ENCODE results near the gene OASL. TPM values are rescaled to one million over a fixed set of nuclear protein-coding genes. Genes with fewer than 3 reads are reported as not detected.
"Not testable (repeated sequence)": the region's sequence is repeated elsewhere in the genome, so short reads cannot be mapped to it uniquely, and the experiment has no call there.

Gene OASL
- total and polyA plus RNA-seq, 2 experiments from 2014 or later, result 0.13 to 0.54 TPM

DNA sequence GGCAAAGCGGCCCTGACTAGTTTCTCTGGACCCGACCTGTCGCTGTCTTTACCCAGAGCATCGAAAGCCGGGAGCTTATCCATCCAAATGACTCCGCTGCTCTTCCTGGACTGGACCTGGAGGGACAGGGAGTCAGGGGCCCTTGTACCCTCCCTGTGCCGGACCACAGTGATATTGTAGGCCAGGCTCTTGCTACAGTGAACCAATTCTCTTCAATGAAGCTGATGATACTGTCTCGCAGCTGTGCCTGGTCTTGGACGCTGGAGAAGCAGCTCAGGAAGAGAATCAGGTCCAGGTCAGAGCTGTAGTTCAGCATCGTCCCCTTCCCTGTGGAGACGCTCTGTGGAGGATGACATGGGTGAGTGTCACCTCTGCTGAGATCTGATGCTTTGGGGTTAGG lies 14.7 kb upstream of the OASL start:
- Histone ChIP-seq H2AFZ (no peak overlapping the region), H3K9me3 (ENCODE audit: low read depth) (no peaks in the 10 kb centered on the region), H3K27me3 (replicated peaks; ENCODE audit: insufficient read depth) (0 out of 2 replicates have a peak, but pooled peaks cover 8% of the 10 kb centered on the region), H3K9ac (no peak overlapping the region), H3K9me2 (ENCODE audit: insufficient read depth) (no peaks in the 10 kb centered on the region), H3K27ac (no peak overlapping the region), H3F3A (ENCODE audit: insufficient read depth) (no peaks in the 10 kb centered on the region), H3K36me3 (ENCODE audit: low read depth) (no peaks in the 10 kb centered on the region), H3K79me2 (ENCODE audit: insufficient read depth) (no peaks in the 10 kb centered on the region), H3K4me3 (no peak overlapping the region), H3K4me2 (ENCODE audit: unreplicated experiment) (no peak overlapping the region), H3K4me1 (ENCODE audit: insufficient read depth) (no peaks in the 10 kb centered on the region), H4K20me1 (ENCODE audit: insufficient read depth) (no peaks in the 10 kb centered on the region)
- no peak for DNase-seq
- TF ChIP-seq EZH2phosphoT487 (IDR thresholded peaks at IDR 0.05; ENCODE audit: insufficient read depth, low read depth) (no peak), EZH2 (IDR thresholded peaks at IDR 0.05; ENCODE audit: insufficient read depth, poor library complexity, severe bottlenecking) (no peak)
- WGBS, 2 experiments (ENCODE audit: low coverage in 1 of 2, low lambda C conversion rate in 2 of 2, missing lambda C conversion rate in 2 of 2), result 75 to 82% methylated on average over 11 of the region's 11 CpGs
- in situ Hi-C loops (cut with MboI), result no loop called here

DNA sequence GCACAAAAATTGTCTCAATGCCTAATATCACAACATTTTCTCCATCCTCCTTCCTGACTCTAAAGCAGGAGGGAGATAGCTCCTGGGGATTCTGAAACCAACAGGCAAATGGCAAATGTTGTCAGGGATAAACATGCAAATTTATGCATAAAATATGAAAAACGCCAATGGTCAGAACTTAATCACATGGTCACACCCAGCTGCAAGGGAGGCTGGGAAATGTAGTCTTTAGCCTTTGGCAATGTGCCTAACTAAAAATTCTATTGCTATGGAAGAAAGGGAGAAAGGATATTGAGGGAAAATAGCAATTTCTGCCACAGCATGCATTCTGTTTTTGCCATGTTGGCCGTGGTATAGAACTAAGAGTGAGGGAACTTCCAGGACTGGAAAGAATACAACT lies 11.7 kb upstream of the OASL start:
- TF ChIP-seq EZH2 (IDR thresholded peaks at IDR 0.05; ENCODE audit: insufficient read depth, poor library complexity, severe bottlenecking) (no peak), EZH2phosphoT487 (IDR thresholded peaks at IDR 0.05; ENCODE audit: insufficient read depth, low read depth) (no peak)
- H3K9me3 ChIP-seq (ENCODE audit: low read depth), result no peaks in the 10 kb centered on the region
- H2AFZ ChIP-seq, result no peak overlapping the region
- no peaks in the 10 kb centered on the region for H3K9me2 ChIP-seq (ENCODE audit: insufficient read depth)
- H3K27me3 ChIP-seq (replicated peaks; ENCODE audit: insufficient read depth), result no peaks in the 10 kb centered on the region
- H3K27ac ChIP-seq, result no peak overlapping the region
- WGBS, 2 experiments (ENCODE audit: low coverage in 1 of 2, low lambda C conversion rate in 2 of 2, missing lambda C conversion rate in 2 of 2), result 37 to 54% methylated on average over 2 of the region's 2 CpGs
- no peak overlapping the region for H3K9ac ChIP-seq
- DNase-seq, result peak; percentile 41
- H3K36me3 ChIP-seq (ENCODE audit: low read depth), result no peaks in the 10 kb centered on the region
- H3K4me1 ChIP-seq (ENCODE audit: insufficient read depth), result no peaks in the 10 kb centered on the region
- H3K4me2 ChIP-seq (ENCODE audit: unreplicated experiment), result no peak overlapping the region
- H4K20me1 ChIP-seq (ENCODE audit: insufficient read depth), result no peaks in the 10 kb centered on the region
- H3K4me3 ChIP-seq, result no peak overlapping the region
- in situ Hi-C loops (cut with MboI), result no loop called here
- no peaks in the 10 kb centered on the region for H3K79me2 ChIP-seq (ENCODE audit: insufficient read depth)
- H3F3A ChIP-seq (ENCODE audit: insufficient read depth), result no peaks in the 10 kb centered on the region

DNA sequence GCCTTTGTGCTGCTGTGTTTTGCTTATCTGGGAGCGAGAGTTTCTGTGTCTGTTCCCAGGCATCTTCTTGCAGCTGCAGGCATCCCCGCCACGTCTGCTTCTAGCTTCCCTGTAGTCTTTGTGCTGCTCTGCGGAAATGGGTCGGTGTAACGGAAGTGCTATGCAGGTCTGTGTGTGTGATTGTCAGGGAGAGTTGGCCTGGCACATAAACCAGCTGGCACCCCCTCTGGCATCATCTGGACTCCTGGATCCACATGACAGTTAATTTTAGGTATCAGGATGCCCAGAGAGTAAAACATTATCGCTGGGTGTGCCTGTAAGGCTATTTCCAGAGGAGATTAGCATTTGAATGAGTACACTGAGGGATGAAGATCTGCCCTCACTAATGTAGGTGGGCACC lies 9.4 kb upstream of the OASL start:
- H3K36me3 ChIP-seq (ENCODE audit: low read depth), result no peaks in the 10 kb centered on the region
- no peak overlapping the region for H3K9ac ChIP-seq
- H3K9me3 ChIP-seq (ENCODE audit: low read depth), result no peaks in the 10 kb centered on the region
- TF ChIP-seq EZH2phosphoT487 (IDR thresholded peaks at IDR 0.05; ENCODE audit: insufficient read depth, low read depth) (no peak), EZH2 (IDR thresholded peaks at IDR 0.05; ENCODE audit: insufficient read depth, poor library complexity, severe bottlenecking) (no peak)
- no peaks in the 10 kb centered on the region for H3K79me2 ChIP-seq (ENCODE audit: insufficient read depth)
- no peak overlapping the region for H3K27ac ChIP-seq
- peaks cover 2% of the 10 kb centered on the region; the same call in 1 of the 2 replicates for H3K27me3 ChIP-seq (replicated peaks; ENCODE audit: insufficient read depth)
- no peaks in the 10 kb centered on the region for H3K9me2 ChIP-seq (ENCODE audit: insufficient read depth)
- no peak for DNase-seq
- H3K4me1 ChIP-seq (ENCODE audit: insufficient read depth), result no peaks in the 10 kb centered on the region
- WGBS, 2 experiments (ENCODE audit: low coverage in 1 of 2, low lambda C conversion rate in 2 of 2, missing lambda C conversion rate in 2 of 2), result 64 to 69% methylated on average over 7 of the region's 7 CpGs
- in situ Hi-C loops (cut with MboI), result no loop called here
- no peak overlapping the region for H3K4me2 ChIP-seq (ENCODE audit: unreplicated experiment)
- no peaks in the 10 kb centered on the region for H4K20me1 ChIP-seq (ENCODE audit: insufficient read depth)
- no peaks in the 10 kb centered on the region for H3F3A ChIP-seq (ENCODE audit: insufficient read depth)
- H2AFZ ChIP-seq, result no peak overlapping the region
- no peak overlapping the region for H3K4me3 ChIP-seq

DNA sequence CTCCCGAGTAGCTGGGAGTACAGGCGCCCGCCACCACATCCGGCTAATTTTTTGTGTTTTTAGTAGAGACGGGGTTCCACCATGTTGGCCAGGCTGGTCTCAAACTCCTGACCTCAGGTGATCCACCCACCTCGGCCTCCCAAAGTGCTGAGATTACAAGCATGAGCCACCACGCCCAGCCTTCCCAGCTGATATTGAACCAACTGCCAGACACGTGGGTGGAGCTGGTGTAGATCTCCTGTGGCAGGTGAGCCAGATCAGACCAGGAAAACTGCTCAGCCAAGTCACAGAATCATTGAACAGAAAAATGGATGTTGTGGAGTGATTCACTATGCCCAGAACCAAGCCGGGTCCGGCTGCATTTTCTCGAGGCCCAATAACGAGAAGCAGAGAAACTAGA lies 8.4 kb upstream of the OASL start:
- H3F3A ChIP-seq (ENCODE audit: insufficient read depth); H2AFZ ChIP-seq; H3K9me3 ChIP-seq (ENCODE audit: low read depth); H3K9me2 ChIP-seq (ENCODE audit: insufficient read depth); H3K27me3 ChIP-seq (replicated peaks; ENCODE audit: insufficient read depth); H3K4me2 ChIP-seq (ENCODE audit: unreplicated experiment); H3K79me2 ChIP-seq (ENCODE audit: insufficient read depth); H3K36me3 ChIP-seq (ENCODE audit: low read depth); H3K9ac ChIP-seq; H3K4me3 ChIP-seq; in situ Hi-C loops (cut with MboI); H4K20me1 ChIP-seq (ENCODE audit: insufficient read depth); H3K4me1 ChIP-seq (ENCODE audit: insufficient read depth); DNase-seq; H3K27ac ChIP-seq: not testable (repeated sequence)
- 84 to 87% methylated on average over 10 to 12 of the region's 12 CpGs for whole genome bisulfite sequencing, 2 experiments (ENCODE audit: low coverage in 1 of 2, low lambda C conversion rate in 2 of 2, missing lambda C conversion rate in 2 of 2)

DNA sequence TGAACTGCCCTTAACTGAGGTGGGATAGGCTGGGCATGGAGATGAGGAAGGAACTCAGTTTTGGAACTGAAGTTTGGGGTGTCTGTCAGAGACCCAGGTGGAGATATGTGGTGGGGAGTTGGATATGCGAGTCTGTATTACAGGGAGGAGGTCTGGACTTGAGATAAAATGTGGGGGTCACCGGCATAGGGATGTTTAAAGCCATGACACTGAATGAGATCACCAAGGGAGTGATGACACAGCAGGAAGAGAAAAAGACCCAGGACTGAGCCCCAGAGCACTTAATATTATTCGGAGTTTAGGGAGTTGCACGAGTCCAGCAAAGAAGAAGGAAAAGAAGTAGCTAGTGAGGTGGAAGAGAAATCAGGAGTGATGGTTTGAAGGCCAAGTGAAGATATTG lies 4.0 kb upstream of the OASL start:
- in situ Hi-C loops (cut with MboI), result no loop called here
- DNase-seq, result no peak

More for the DNA sequence above, 4.0 kb upstream of the OASL start:
- H3K27me3 ChIP-seq (replicated peaks; ENCODE audit: insufficient read depth), result peaks cover 2% of the 10 kb centered on the region; the same call in 1 of the 2 replicates
- WGBS, 2 experiments (ENCODE audit: low coverage in 1 of 2, low lambda C conversion rate in 2 of 2, missing lambda C conversion rate in 2 of 2), result 47 to 53% methylated on average over 4 of the region's 4 CpGs
- H3K9me2 ChIP-seq (ENCODE audit: insufficient read depth), result no peaks in the 10 kb centered on the region
- H3K79me2 ChIP-seq (ENCODE audit: insufficient read depth), result no peaks in the 10 kb centered on the region
- H3K4me2 ChIP-seq (ENCODE audit: unreplicated experiment), result no peak overlapping the region
- no peak overlapping the region for H3K9ac ChIP-seq
- no peaks in the 10 kb centered on the region for H3K36me3 ChIP-seq (ENCODE audit: low read depth)
- no peak overlapping the region for H3K27ac ChIP-seq
- TF ChIP-seq EZH2 (IDR thresholded peaks at IDR 0.05; ENCODE audit: insufficient read depth, poor library complexity, severe bottlenecking) (no peak), EZH2phosphoT487 (IDR thresholded peaks at IDR 0.05; ENCODE audit: insufficient read depth, low read depth) (no peak)
- H2AFZ ChIP-seq, result no peak overlapping the region
- H3F3A ChIP-seq (ENCODE audit: insufficient read depth), result no peaks in the 10 kb centered on the region
- no peaks in the 10 kb centered on the region for H4K20me1 ChIP-seq (ENCODE audit: insufficient read depth)
- H3K4me1 ChIP-seq (ENCODE audit: insufficient read depth), result no peaks in the 10 kb centered on the region
- H3K9me3 ChIP-seq (ENCODE audit: low read depth), result no peaks in the 10 kb centered on the region
- H3K4me3 ChIP-seq, result no peak overlapping the region

All from GM23248 (cell line).